ENCODE results near the gene PPP6C.
"Not testable (repeated sequence)": the region's sequence is repeated elsewhere in the genome, so short reads cannot be mapped to it uniquely, and the experiment has no call there.

PPP6C gene

GRCh38 chr9:125189361-125190289, at the start of gene PPP6C:
PPP6C (minus strand) TSS chr9:125189803; CDS start chr9:125189718, 85 bp downstream.
- no peak for FAIRE-seq

- no peak for FAIRE-seq
Observed at GRCh38 chr9:125238915-125239446, 49.4 kb upstream of the PPP6C start.

GRCh38 chr9:125238127-125238914, 48.7 kb upstream of the PPP6C start:
- FAIRE-seq: no peak

GRCh38 chr9:125236520-125237159, 47.0 kb upstream of the PPP6C start:
- FAIRE-seq: not testable (repeated sequence)

- FAIRE-seq: no peak
Observed at GRCh38 chr9:125235804-125236519, 46.4 kb upstream of the PPP6C start.

GRCh38 chr9:125234099-125234498, 44.5 kb upstream of the PPP6C start:
- FAIRE-seq: not testable (repeated sequence)

GRCh38 chr9:125233678-125234077, 44.1 kb upstream of the PPP6C start:
- peak; percentile 41 for FAIRE-seq

GRCh38 chr9:125227761-125228160, 38.2 kb upstream of the PPP6C start:
- no peak for FAIRE-seq

- not testable (repeated sequence) for FAIRE-seq
Observed at GRCh38 chr9:125224858-125225257, 35.3 kb upstream of the PPP6C start.

- FAIRE-seq: no peak
Observed at GRCh38 chr9:125218621-125219020, 29.0 kb upstream of the PPP6C start.

- no peak for FAIRE-seq
Observed at GRCh38 chr9:125214186-125214585, 24.6 kb upstream of the PPP6C start.

GRCh38 chr9:125204477-125204876, 14.9 kb upstream of the PPP6C start:
- no peak for FAIRE-seq

- no peak for FAIRE-seq
Observed at GRCh38 chr9:125202846-125203618, 13.4 kb upstream of the PPP6C start.

- FAIRE-seq: no peak
Observed at GRCh38 chr9:125200216-125201047, 10.8 kb upstream of the PPP6C start, which contains the start of gene RABEPK. RABEPK (plus strand) TSS chr9:125200542; CDS start chr9:125203014, 2,472 bp downstream.

- FAIRE-seq: not testable (repeated sequence)
Observed at GRCh38 chr9:125195591-125195990, 6.0 kb upstream of the PPP6C start.

GRCh38 chr9:125194466-125194865, 4.9 kb upstream of the PPP6C start:
- not testable (repeated sequence) for FAIRE-seq

GRCh38 chr9:125190361-125190801, 778 bp upstream of the PPP6C start:
- FAIRE-seq: no peak

- FAIRE-seq: no peak
Observed at GRCh38 chr9:125189011-125189360, 617 bp downstream of the PPP6C start.

- FAIRE-seq: no peak
Observed at GRCh38 chr9:125183561-125183960, 6.0 kb downstream of the PPP6C start.

- no peak for FAIRE-seq
Observed at GRCh38 chr9:125183054-125183453, 6.5 kb downstream of the PPP6C start.

Data from TTC549 (cell line).